ENCODE measurements around the gene ARHGEF1. TPM values are rescaled to one million over a fixed set of nuclear protein-coding genes. Genes with fewer than 3 reads are reported as not detected.

ARHGEF1 gene
- total RNA-seq, 1 experiment from 2014 or later: 50.8 TPM

GRCh38 chr19:41956621-41957020, 73.6 kb downstream of the ARHGEF1 start:
- no peak for TF ChIP-seq EZH2phosphoT487 (IDR thresholded peaks at IDR 0.05; ENCODE audit: borderline replicate concordance, low read length)
- TF ChIP-seq CTCF (conservative IDR thresholded peaks at IDR 0.05; ENCODE audit: low read depth, low read length): no peak
- no TSS peak for BruUV-seq (replicated peaks)
- no peak overlapping the region for H3K27ac ChIP-seq (ENCODE audit: low read length)
- DNase-seq: no peak
- H3K79me2 ChIP-seq (ENCODE audit: low read length): no peaks in the 10 kb centered on the region
- H3K9me2 ChIP-seq (replicated peaks; ENCODE audit: low read length): no peaks in the 10 kb centered on the region
- ChIA-PET POLR2A (ENCODE audit: unreplicated experiment) (no interaction called here), CTCF (no interaction called here)
- no peak overlapping the region for H2AFZ ChIP-seq (ENCODE audit: low read length)
- H3K4me3 ChIP-seq (ENCODE audit: low read length): no peak overlapping the region
- H3K9me3 ChIP-seq (ENCODE audit: low read length): no peaks in the 10 kb centered on the region
- intact Hi-C loops (cut with micrococcal nuclease): loop anchor here (5.0 to 10.0 kb wide), 3 partner anchors 69 to 162 kb away; partner anchors contain the start of gene CEACAM3
- H3K4me1 ChIP-seq (ENCODE audit: insufficient read depth, low read length): peaks cover 15% of the 10 kb centered on the region
- H4K20me1 ChIP-seq (ENCODE audit: low read length): no peaks in the 10 kb centered on the region
- ATAC-seq: no peak
- no peak overlapping the region for H3K9ac ChIP-seq (ENCODE audit: low read length)
- no peaks in the 10 kb centered on the region for H3K27me3 ChIP-seq (ENCODE audit: low read length)
- no peaks in the 10 kb centered on the region for H3F3A ChIP-seq (ENCODE audit: low read length, unreplicated experiment)
- no peaks in the 10 kb centered on the region for H3K36me3 ChIP-seq (ENCODE audit: low read depth, low read length)
- H3K4me2 ChIP-seq (ENCODE audit: low read length): no peak overlapping the region

Small RNA genes within 50 kb of the gene (microRNA-seq; reads per million reads assigned to microRNA genes)
- not detected for gene MIR6797 (ENCODE audit: unreplicated experiment)

Other genes with a start within 250 kb of the ARHGEF1 start
- not detected in 2 replicates for gene CEACAM7, start 194.9 kb upstream of the ARHGEF1 start, total RNA-seq (2014; rRNA removed)
- gene CEACAM5, start 174.6 kb upstream of the ARHGEF1 start, total RNA-seq (2014; rRNA removed): 0.75 and 2.8 TPM in 2 replicates
- 7.1 and 9.0 TPM in 2 replicates for gene CEACAM6, start 127.7 kb upstream of the ARHGEF1 start, total RNA-seq (2014; rRNA removed)
- gene CEACAM3, start 86.6 kb upstream of the ARHGEF1 start, total RNA-seq (2014; rRNA removed): not detected in 2 replicates
- gene LYPD4, start 38.5 kb upstream of the ARHGEF1 start, total RNA-seq (2014; rRNA removed): not detected in 2 replicates
- not detected in 2 replicates for gene DMRTC2, start 38.1 kb upstream of the ARHGEF1 start, total RNA-seq (2014; rRNA removed)
- 1,687 and 1,830 TPM in 2 replicates for gene RPS19, start 22.9 kb upstream of the ARHGEF1 start, total RNA-seq (2014; rRNA removed)
- 0.11 TPM in 1 of 2 replicates, not detected in the other for gene CD79A, start 5.9 kb upstream of the ARHGEF1 start, total RNA-seq (2014; rRNA removed)
- gene ERFL, start 45.3 kb downstream of the ARHGEF1 start, total RNA-seq (2014; rRNA removed): 0.11 and 0.58 TPM in 2 replicates
- gene RABAC1, start 76.1 kb downstream of the ARHGEF1 start, total RNA-seq (2014; rRNA removed): 148 and 158 TPM in 2 replicates
- 4.0 and 8.3 TPM in 2 replicates for gene ATP1A3, start 111.0 kb downstream of the ARHGEF1 start, total RNA-seq (2014; rRNA removed)
- gene GRIK5, start 187.0 kb downstream of the ARHGEF1 start, total RNA-seq (2014; rRNA removed): 0.12 TPM in 1 of 2 replicates, not detected in the other
- 14.4 and 15.2 TPM in 2 replicates for gene ZNF574, start 193.0 kb downstream of the ARHGEF1 start, total RNA-seq (2014; rRNA removed)
- 1.4 and 2.4 TPM in 2 replicates for gene POU2F2, start 249.3 kb downstream of the ARHGEF1 start, total RNA-seq (2014; rRNA removed)